ENCODE measurements around the gene EFCC1.

EFCC1 gene

GRCh38 chr3:128994581-128995546 lies 6.2 kb upstream of the EFCC1 start:
- no peak for DNase-seq (ENCODE audit: low read depth)
- H3K4me3 ChIP-seq (ENCODE audit: low read length): no peak overlapping the region
- TF ChIP-seq CTCF (conservative IDR thresholded peaks at IDR 0.05; ENCODE audit: low read length): no peak

- no peak for DNase-seq (ENCODE audit: low read depth)
- TF ChIP-seq CTCF (conservative IDR thresholded peaks at IDR 0.05; ENCODE audit: low read length): no peak
Observed at GRCh38 chr3:128995737-128996136, 5.4 kb upstream of the EFCC1 start.

DNA sequence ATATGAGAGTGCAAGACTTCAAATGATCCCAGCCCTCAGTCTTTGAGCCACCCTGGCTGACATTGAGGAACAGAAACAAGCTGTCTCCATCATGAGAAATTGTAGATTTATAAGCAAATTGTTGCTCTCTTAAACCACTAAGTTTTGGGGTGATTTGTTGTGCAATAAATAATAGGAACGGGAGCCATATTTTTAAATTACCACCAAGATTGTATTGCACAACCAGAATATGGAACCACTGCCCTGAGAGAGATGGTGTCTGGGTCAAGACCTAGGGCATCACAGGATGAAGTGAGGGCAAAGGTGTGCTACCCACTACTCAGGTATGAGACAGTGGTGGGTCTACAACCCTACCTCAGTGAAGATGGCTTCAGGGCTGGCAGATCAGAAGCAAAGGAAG lies 4.9 kb upstream of the EFCC1 start:
- TF ChIP-seq CTCF (conservative IDR thresholded peaks at IDR 0.05; ENCODE audit: low read length): no peak
- no peak overlapping the region for H3K4me3 ChIP-seq (ENCODE audit: low read length)
- no peak for DNase-seq (ENCODE audit: low read depth)

More at GRCh38 chr3:128995737-128996136, 5.4 kb upstream of the EFCC1 start:
- H3K4me3 ChIP-seq (ENCODE audit: low read length): no peak overlapping the region

- DNase-seq (ENCODE audit: low read depth): no peak
- no peak overlapping the region for H3K4me3 ChIP-seq (ENCODE audit: low read length)
- TF ChIP-seq CTCF (conservative IDR thresholded peaks at IDR 0.05; ENCODE audit: low read length): no peak
Observed at GRCh38 chr3:128996726-128997125, 4.4 kb upstream of the EFCC1 start.

GRCh38 chr3:128997486-128998133 lies 3.5 kb upstream of the EFCC1 start:
- no peak for DNase-seq (ENCODE audit: low read depth)
- TF ChIP-seq CTCF (conservative IDR thresholded peaks at IDR 0.05; ENCODE audit: low read length): no peak

DNA sequence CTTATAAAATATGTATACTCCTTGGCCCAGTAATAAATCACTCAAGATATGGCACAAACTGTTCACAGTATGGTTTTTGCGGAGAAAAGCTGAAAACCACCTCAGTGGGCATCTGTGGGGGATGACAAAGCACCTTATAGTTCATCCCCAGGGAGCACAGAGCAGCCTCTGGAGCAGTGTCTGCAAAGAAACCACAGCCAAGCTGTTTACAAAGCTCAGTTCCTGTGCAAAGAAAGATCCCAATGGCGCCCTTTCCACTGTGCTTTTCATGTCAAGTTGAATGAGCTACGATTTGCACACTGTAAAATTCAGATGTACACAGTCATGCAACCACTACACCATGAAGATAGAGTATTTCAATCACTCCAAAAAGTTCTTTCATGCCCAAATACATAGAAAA lies 2.5 kb upstream of the EFCC1 start:
- no peak overlapping the region for H3K4me3 ChIP-seq (ENCODE audit: low read length)
- no peak for TF ChIP-seq CTCF (conservative IDR thresholded peaks at IDR 0.05; ENCODE audit: low read length)
- DNase-seq (ENCODE audit: low read depth): no peak

More at GRCh38 chr3:128997486-128998133, 3.5 kb upstream of the EFCC1 start:
- H3K4me3 ChIP-seq (ENCODE audit: low read length): no peak overlapping the region
